ENCODE results near the gene ANP32B.
A peak's percentile ranks its signal among the peaks of the same experiment; 100 is the strongest.

Gene ANP32B

GRCh38 chr9:98034593-98035546 lies 51.7 kb downstream of the ANP32B start:
- peak; percentile 87 for DNase-seq

- DNase-seq: no peak
Observed at GRCh38 chr9:98037357-98037756, 54.2 kb downstream of the ANP32B start.

- DNase-seq: no peak
Observed at GRCh38 chr9:98038958-98039357, 55.8 kb downstream of the ANP32B start.

- DNase-seq: no peak
Observed at GRCh38 chr9:98039607-98040017, 56.5 kb downstream of the ANP32B start.

GRCh38 chr9:98040212-98040611 lies 57.1 kb downstream of the ANP32B start:
- no peak for DNase-seq

- DNase-seq: no peak
Observed at GRCh38 chr9:98043915-98044314, 60.8 kb downstream of the ANP32B start.

- peak; percentile 12 for DNase-seq
Observed at GRCh38 chr9:98045234-98046179, 62.4 kb downstream of the ANP32B start.

- DNase-seq: no peak
Observed at GRCh38 chr9:98046180-98046543, 63.0 kb downstream of the ANP32B start.

- no peak for DNase-seq
Observed at GRCh38 chr9:98047002-98047401, 63.9 kb downstream of the ANP32B start.

- no peak for DNase-seq
Observed at GRCh38 chr9:98049288-98050072, 66.3 kb downstream of the ANP32B start.

- DNase-seq: no peak
Observed at GRCh38 chr9:98050351-98050750, 67.2 kb downstream of the ANP32B start.

GRCh38 chr9:98054376-98054951 lies 71.3 kb downstream of the ANP32B start:
- no peak for DNase-seq

- peak; percentile 86 for DNase-seq
Observed at GRCh38 chr9:98056269-98057137, 73.4 kb downstream of the ANP32B start, which contains the start of gene NANS. Gene NANS, plus strand, starts transcription at chr9:98056732. Its CDS starts 77 bp downstream, at chr9:98056809.

GRCh38 chr9:98057138-98057799 lies 74.1 kb downstream of the ANP32B start:
- no peak for DNase-seq

- DNase-seq: no peak
Observed at GRCh38 chr9:98062161-98062560, 79.0 kb downstream of the ANP32B start.

- DNase-seq: no peak
Observed at GRCh38 chr9:98064623-98065392, 81.7 kb downstream of the ANP32B start.

All from KG1 (cell line).